GM12878 (cell line): ENCODE measurements around the gene TTYH1. TPM values are rescaled to one million over a fixed set of nuclear protein-coding genes. Genes with fewer than 3 reads are reported as not detected.
"Not testable (repeated sequence)": the region's sequence is repeated elsewhere in the genome, so short reads cannot be mapped to it uniquely, and the experiment has no call there.

Source experiments
- ATAC-seq: fragments of 200-7000 bp; cut with Tn5 transposase; 3 replicates; pipeline ENCODE4 v1.9.1; 2020; ENCODE audit warnings: mild to moderate bottlenecking, moderate library complexity
- BruUV-seq: library from RNA; stranded (reverse); fragments of 400-500 nt; replicated peaks from 2 replicates; lab custom pipeline; 2021; lab: Mats Ljungman, UMichigan
- CTCF ChIA-PET: fragments of 300-600 bp; sonication (Branson Sonifier 250); formaldehyde crosslinking; extraction: SDS; loops from one replicate; lab custom pipeline; 2021; ENCODE audit warnings: inconsistent platforms; lab: Yijun Ruan, JAX
- POLR2A ChIA-PET: fragments of 350-600 bp; formaldehyde crosslinking; extraction: SDS; loops from one replicate; lab custom pipeline; 2021; ENCODE audit warnings: inconsistent platforms; lab: Charles Lee
- RAD21 ChIA-PET: fragments of 300-600 bp; sonication (Branson Sonifier 250); formaldehyde crosslinking; loops from one replicate; lab custom pipeline; 2023; ENCODE audit warnings: antibody characterized with exemption; ENCODE audit not compliant: unreplicated experiment; lab: Charles Lee
- SMC1A ChIA-PET: fragments of 300-600 bp; sonication (Branson Sonifier 250); formaldehyde crosslinking; loops from one replicate; lab custom pipeline; 2023; ENCODE audit not compliant: unreplicated experiment, uncharacterized antibody; lab: Charles Lee
- DNase-seq: peaks from one replicate; pipeline ENCODE4 v3.0.0-alpha.2; 2011; ENCODE audit warnings: low read depth, low spot score
- FAIRE-seq: peaks from 3 replicates; lab custom pipeline; 2011; peaks lifted over from hg19 to GRCh38; lab: Jason Lieb, UNC
- H2AFZ ChIP-seq: 2 replicates; pipeline ENCODE4 v1.6.0; 2011; ENCODE audit warnings: low read depth, low read length, control low read depth; ENCODE audit not compliant: control insufficient read depth
- H3K27ac ChIP-seq: 2 replicates; pipeline ENCODE4 v1.5.1; 2011; ENCODE audit warnings: control low read depth; ENCODE audit not compliant: control insufficient read depth, insufficient read depth
- H3K27me3 ChIP-seq, 2 experiments: replicated peaks in 1 of 2; 2 replicates each; pipeline versions ENCODE4 v1.6.0 to v1.6.1; 2011; ENCODE audit warnings: low read length in 1 of 2; ENCODE audit not compliant: control insufficient read depth in 2 of 2, insufficient read depth in 2 of 2
- H3K36me3 ChIP-seq, 2 experiments: 2 replicates each; pipeline ENCODE4 v1.5.1; 2011; ENCODE audit warnings: low read length in 1 of 2; ENCODE audit not compliant: control insufficient read depth in 2 of 2, insufficient read depth in 2 of 2
- H3K4me1 ChIP-seq: 2 replicates; pipeline ENCODE4 v1.6.1; 2011; ENCODE audit warnings: mild to moderate bottlenecking, low read length, moderate library complexity, mixed read lengths; ENCODE audit not compliant: control insufficient read depth, insufficient read depth
- H3K4me2 ChIP-seq: 2 replicates; pipeline ENCODE4 v1.6.0; 2011; ENCODE audit warnings: control low read depth; ENCODE audit not compliant: control insufficient read depth, insufficient read depth
- H3K4me3 ChIP-seq: fragments of 200-600 bp; sonication (generic); 2 replicates; pipeline ENCODE4 v1.5.1; 2016
- H3K79me2 ChIP-seq: 2 replicates; pipeline ENCODE4 v1.6.0; 2011; ENCODE audit warnings: low read length; ENCODE audit not compliant: control insufficient read depth, insufficient read depth
- H3K9ac ChIP-seq: 2 replicates; pipeline ENCODE4 v1.8.0; 2011; ENCODE audit warnings: low read length, control low read depth, mixed read lengths; ENCODE audit not compliant: control insufficient read depth, insufficient read depth
- H3K9me3 ChIP-seq: replicated peaks from 3 replicates; pipeline ENCODE4 v1.5.1; 2011; ENCODE audit warnings: mild to moderate bottlenecking, low read length; ENCODE audit not compliant: control insufficient read depth, insufficient read depth
- H4K20me1 ChIP-seq: 2 replicates; pipeline ENCODE4 v1.6.0; 2011; ENCODE audit not compliant: control insufficient read depth, insufficient read depth
- CHD4 ChIP-seq: fragments of 200-600 bp; sonication (generic); IDR thresholded peaks from 2 replicates; pipeline ENCODE4 v1.6.1; 2016; ENCODE audit warnings: mild to moderate bottlenecking
- E2F4 ChIP-seq: IDR thresholded peaks from 2 replicates; pipeline ENCODE4 v1.6.1; 2012; ENCODE audit warnings: low read depth, low read length, improper control_type of control experiment
- ELK1 ChIP-seq: IDR thresholded peaks from 2 replicates; pipeline ENCODE4 v1.6.1; 2012; ENCODE audit warnings: low read depth, low read length, improper control_type of control experiment
- NRF1 ChIP-seq: conservative IDR thresholded peaks from 2 replicates; pipeline ENCODE4 v1.6.1; 2011; ENCODE audit warnings: mild to moderate bottlenecking, low read depth, low read length, improper control_type of control experiment
- RCOR1 ChIP-seq: conservative IDR thresholded peaks from 2 replicates; pipeline ENCODE4 v1.6.1; 2012; ENCODE audit warnings: low read depth, low read length, improper control_type of control experiment
- SUZ12 ChIP-seq: fragments of 200-600 bp; sonication (generic); IDR thresholded peaks from one replicate; pipeline ENCODE4 v1.6.1; 2018; ENCODE audit warnings: antibody characterized with exemption, mild to moderate bottlenecking; ENCODE audit not compliant: unreplicated experiment
- WGBS: methylation state at CpG from one replicate; pipeline ENCODE4 v1.1.6; 2016; ENCODE audit warnings: low lambda C conversion rate; ENCODE audit not compliant: insufficient replicate concordance, insufficient coverage; ENCODE audit errors: missing lambda C conversion rate; 5-methylcytosine and 5-hydroxymethylcytosine counted together
- in situ Hi-C: fragments of 300-500 bp; cut with MboI; formaldehyde crosslinking; loops from 9 replicates; pipeline ENCODE4 v1.14.3; 2018; ENCODE audit warnings: mixed read lengths
- intact Hi-C: fragments of 100-400 bp; cut with micrococcal nuclease; formaldehyde crosslinking; loops from one replicate; pipeline ENCODE4 v1.14.2; 2022; ENCODE audit not compliant: unreplicated experiment
- polyA plus RNA-seq, 11 experiments: library from polyadenylated mRNA; depleted of rRNA in 4 of 11; unstranded in 6 of 11; stranded (reverse) in 5 of 11; fragments of >200 nt; fragmentation: Nextera tagmentation in 4 of 11; fragmentation: Illumina TruSeq in 1 of 11; extraction: Ambion mirVana in 4 of 11; extraction: Trizol in 1 of 11; gene quantifications; 1 replicate in 1 of 11; 2 replicates in 10 of 11; pipeline versions ENCODE4 v1.2.1 to v1.2.3, GENCODE V29; 2011 to 2016; ENCODE audit warnings: inconsistent platforms in 2 of 11, missing spikeins in 2 of 11, low read depth in 1 of 11
- total RNA-seq, 4 experiments: library from RNA; depleted of rRNA in 3 of 4; stranded (reverse); fragments of >200 nt in 3 of 4; fragmentation: Illumina TruSeq in 1 of 4; extraction: Trizol in 1 of 4; gene quantifications; 2 replicates each; pipeline versions ENCODE4 v1.2.1 to v1.2.3, GENCODE V29; 2013 to 2021

TTYH1 gene
- total and polyA plus RNA-seq, 10 of the 15 experiments (the other 5 are each of a cell fraction or from before 2014, with no cell fraction given), result 0.01 to 0.36 (median 0.09) TPM; not detected in 3

GRCh38 chr19:54444737-54445136 lies 29.5 kb downstream of the TTYH1 start:
- Histone ChIP-seq H2AFZ (no peak overlapping the region), H3K79me2 (peaks cover 29% of the 10 kb centered on the region), H4K20me1 (peaks cover 3% of the 10 kb centered on the region), H3K4me3 (no peak overlapping the region), H3K27ac (no peak overlapping the region), H3K27me3 (no peaks in the 10 kb centered on the region), H3K4me1 (no peaks in the 10 kb centered on the region), H3K9me3 (no peaks in the 10 kb centered on the region), H3K36me3 (no peaks in the 10 kb centered on the region; a peak in 1 of 4 replicates), H3K9ac (no peak overlapping the region), H3K4me2 (no peak overlapping the region)
- intact Hi-C loops, result no loop called here
- TF ChIP-seq SUZ12, result no peak
- no peak for TF ChIP-seq E2F4
- TF ChIP-seq ELK1, result no peak
- TF ChIP-seq CHD4, result no peak
- TF ChIP-seq NRF1, result no peak
- no peak for TF ChIP-seq RCOR1
- POLR2A ChIA-PET, result no interaction called here
- 93% methylated on average over 7 of the region's 7 CpGs for WGBS
- DNase-seq (no peak), ATAC-seq (no peak), FAIRE-seq (no peak)
- SMC1A ChIA-PET, result no interaction called here
- CTCF ChIA-PET, result no interaction called here
- in situ Hi-C loops, result no loop called here
- BruUV-seq, result TSS peak; percentile 49
- RAD21 ChIA-PET, result no interaction called here

- H3K36me3 ChIP-seq, intact Hi-C loops, POLR2A ChIA-PET, H3K9me3 ChIP-seq, in situ Hi-C loops, H2AFZ ChIP-seq, H3K4me3 ChIP-seq, DNase-seq, H3K4me1 ChIP-seq, H3K27me3 ChIP-seq, H4K20me1 ChIP-seq, ATAC-seq, H3K9ac ChIP-seq, SMC1A ChIA-PET, BruUV-seq, FAIRE-seq, H3K27ac ChIP-seq, H3K4me2 ChIP-seq, RAD21 ChIA-PET: not testable (repeated sequence)
- CTCF ChIA-PET, result interaction anchor here (1.0 kb wide), 1 partner anchor 56 kb away, joined by 4 read pairs; no protein-coding TSS in a partner anchor
- WGBS, result 98% methylated on average over 15 of the region's 15 CpGs
- peaks cover 45% of the 10 kb centered on the region for H3K79me2 ChIP-seq
These were observed 31.1 kb downstream of the TTYH1 start for GRCh38 chr19:54446349-54446748.
